NCI-H2107 treated with DMSO at 0.1 percent for 48 hours (cell line): ENCODE measurements around the gene TTC34.

Source experiments
- DNase-seq: peaks from one replicate; lab custom pipeline; 2025; ENCODE audit not compliant: unreplicated experiment; lab: John Stamatoyannopoulos, UW

Gene TTC34

GRCh38 chr1:2814511-2815075, 13.1 kb upstream of the TTC34 start:
- no peak for DNase-seq

- no peak for DNase-seq
Observed at GRCh38 chr1:2812939-2813653, 11.6 kb upstream of the TTC34 start.

- DNase-seq = no peak
Observed at GRCh38 chr1:2812136-2812535, 10.6 kb upstream of the TTC34 start.

DNA sequence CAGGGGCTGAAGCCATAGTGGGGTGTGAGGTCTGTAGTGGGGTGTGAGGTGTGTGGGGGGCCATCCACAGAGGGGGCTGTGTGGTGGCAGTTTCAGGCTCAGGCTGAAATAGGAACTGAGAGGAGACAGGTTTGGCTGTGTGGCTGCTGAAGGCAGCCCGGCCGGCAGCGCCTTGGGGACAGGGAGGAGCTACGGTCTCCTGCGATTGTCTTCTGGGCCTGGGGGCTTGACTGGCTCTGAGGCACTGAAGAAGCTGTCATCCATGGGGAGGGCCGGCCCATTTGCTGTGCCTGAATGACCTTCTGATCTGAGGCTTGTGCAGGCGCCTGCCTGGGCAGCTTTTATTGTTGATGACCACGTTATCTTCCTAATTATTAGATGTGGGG, 10.0 kb upstream of the TTC34 start:
- DNase-seq = no peak

GRCh38 chr1:2810899-2811532, 9.5 kb upstream of the TTC34 start:
- no peak for DNase-seq

- no peak for DNase-seq
Observed at GRCh38 chr1:2810281-2810680, 8.8 kb upstream of the TTC34 start.

DNA sequence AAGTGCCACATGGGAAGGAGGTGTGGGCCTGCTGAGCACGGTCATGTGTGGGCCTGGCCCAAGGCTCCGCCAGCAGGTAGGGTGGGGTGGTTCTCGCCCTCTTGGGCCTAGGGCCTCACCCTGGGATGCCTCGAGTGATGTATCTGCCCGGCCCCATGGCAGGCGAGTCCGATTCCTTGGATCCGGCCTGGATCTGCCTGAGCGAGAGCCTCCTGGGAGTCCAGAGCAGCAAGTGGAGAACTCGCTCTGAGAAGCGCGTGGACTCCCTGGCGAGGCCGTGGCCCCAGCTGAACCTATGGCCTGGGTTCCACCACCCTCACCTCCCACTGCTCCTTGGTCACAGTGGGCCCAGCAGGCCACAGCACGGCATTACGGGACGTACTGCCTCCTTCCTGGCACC, 8.2 kb upstream of the TTC34 start:
- no peak for DNase-seq

DNA sequence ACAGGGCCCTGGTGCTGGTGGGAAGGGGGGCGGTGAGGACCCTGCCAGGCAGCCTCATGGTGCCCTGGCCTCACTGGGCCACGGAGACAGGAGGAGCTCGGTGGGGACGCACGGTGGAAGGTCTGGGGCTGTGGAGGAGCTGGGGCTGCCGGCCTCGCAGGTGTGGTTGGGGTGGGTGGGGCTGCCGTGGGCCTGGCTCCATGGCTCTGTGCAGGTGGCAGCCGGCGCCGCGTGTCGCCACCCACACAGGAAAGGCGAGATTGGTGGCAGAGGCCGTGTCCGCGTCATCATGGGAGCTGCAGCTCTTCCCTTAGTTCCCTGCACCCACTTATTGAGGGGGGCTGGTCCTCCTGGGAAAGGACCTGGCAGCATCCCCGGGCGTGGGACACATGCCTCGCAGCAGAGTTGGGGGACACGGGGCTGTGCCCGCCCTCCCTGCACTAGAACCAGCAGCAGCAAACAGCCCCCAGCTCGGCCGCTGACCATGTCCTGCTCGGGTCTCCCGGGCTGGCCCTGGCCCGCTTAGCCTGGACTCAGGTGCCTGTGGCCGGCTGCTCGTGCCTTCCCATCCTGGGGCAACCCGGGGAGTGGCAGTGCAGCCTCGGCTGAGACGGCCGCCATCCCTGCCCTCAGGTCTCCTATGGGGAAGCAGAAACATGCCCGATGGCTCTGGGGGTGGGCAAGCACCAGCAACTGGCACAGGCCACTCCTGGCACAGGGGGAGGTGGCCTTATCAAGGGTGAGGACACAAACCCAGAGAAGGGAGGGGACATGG, 7.5 kb upstream of the TTC34 start:
- DNase-seq = no peak

- no peak for DNase-seq
Observed at GRCh38 chr1:2808386-2808705, 6.9 kb upstream of the TTC34 start.

DNA sequence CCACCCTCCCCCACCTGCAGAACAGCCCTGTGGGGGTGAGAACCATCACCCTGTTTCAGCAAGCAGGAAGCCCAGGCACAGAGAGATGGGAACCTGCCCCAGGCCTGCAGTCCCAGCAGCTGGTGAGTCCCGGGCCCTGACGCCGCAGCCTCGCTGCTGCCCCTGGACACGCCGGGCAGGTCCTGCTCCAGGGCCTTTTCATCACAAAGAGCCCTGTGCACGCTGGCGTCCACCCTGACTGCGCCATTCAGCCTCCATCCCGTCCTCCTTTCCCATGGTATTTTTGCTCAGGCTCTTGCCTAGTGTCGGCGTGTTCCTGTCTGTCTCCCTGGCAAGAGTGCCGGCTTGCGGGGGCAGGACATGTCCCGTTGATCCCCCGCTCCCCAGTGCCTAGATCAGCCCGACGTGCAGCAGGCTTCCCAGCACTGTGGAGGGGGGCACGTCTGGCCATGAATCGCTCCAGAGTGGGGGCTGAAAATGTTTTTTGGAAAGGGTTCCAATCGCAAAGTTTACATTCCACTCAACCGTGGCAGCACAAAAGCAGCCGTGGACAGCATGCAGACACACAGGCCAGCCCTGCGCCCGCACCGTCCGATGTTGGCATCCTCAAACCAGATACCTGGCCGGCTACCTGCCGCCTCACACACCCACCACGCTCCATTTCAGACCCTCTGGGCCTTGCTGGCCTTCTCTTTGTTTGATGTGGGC, 6.3 kb upstream of the TTC34 start:
- no peak for DNase-seq

GRCh38 chr1:2807036-2807435, 5.5 kb upstream of the TTC34 start:
- DNase-seq = no peak

DNA sequence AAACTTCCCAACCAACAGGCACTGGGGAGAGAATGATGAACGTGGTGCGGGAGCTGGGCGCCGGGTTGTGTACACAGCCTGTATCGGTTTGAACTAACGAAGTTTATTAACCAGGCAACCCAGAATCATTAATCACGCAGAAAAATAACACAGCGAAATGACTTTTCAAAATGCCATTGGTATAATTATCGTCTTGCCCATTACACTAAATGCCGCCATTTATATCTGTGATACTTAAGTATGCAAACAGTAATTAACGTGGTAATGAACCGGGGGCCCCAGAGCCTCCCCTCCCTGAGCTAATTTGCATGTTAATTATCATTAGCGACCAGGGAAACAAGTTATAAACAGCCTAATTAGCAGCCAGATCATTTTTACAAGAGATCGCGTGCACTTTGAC, 5.1 kb upstream of the TTC34 start:
- no peak for DNase-seq

DNA sequence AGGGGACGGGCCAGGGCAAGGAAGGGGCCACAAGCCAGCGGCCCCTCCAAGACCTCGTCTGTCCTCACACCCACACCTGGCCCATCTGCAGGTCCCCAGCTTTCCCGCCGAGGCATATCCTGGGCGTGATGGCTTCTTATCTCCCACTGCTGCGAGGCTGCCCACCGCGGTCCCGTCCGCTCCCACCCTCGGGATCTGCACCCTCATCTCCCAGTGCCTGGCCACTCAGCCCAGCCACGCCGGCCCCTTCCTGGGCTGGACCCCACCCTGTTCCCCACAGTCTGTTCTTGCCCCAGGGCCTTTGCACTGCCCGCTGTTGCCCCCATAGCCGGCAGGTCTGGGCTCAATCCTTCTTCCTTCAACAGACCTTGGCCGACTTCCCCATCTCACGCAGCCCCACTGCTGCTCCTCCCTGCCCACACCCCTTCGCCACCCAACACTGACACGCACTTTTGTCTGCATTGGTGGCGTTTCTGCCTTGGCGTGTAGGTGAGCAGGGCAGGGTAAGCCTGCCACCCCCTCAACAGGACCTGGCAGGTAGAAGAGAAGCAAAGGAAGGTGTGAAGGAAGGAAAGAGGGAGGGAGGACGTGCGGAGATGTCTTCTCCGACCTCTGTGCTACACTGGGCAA, 4.4 kb upstream of the TTC34 start:
- no peak for DNase-seq

- no peak for DNase-seq
Observed at GRCh38 chr1:2804628-2805351, 3.3 kb upstream of the TTC34 start.

- DNase-seq = no peak
Observed at GRCh38 chr1:2803931-2804627, 2.6 kb upstream of the TTC34 start.

DNA sequence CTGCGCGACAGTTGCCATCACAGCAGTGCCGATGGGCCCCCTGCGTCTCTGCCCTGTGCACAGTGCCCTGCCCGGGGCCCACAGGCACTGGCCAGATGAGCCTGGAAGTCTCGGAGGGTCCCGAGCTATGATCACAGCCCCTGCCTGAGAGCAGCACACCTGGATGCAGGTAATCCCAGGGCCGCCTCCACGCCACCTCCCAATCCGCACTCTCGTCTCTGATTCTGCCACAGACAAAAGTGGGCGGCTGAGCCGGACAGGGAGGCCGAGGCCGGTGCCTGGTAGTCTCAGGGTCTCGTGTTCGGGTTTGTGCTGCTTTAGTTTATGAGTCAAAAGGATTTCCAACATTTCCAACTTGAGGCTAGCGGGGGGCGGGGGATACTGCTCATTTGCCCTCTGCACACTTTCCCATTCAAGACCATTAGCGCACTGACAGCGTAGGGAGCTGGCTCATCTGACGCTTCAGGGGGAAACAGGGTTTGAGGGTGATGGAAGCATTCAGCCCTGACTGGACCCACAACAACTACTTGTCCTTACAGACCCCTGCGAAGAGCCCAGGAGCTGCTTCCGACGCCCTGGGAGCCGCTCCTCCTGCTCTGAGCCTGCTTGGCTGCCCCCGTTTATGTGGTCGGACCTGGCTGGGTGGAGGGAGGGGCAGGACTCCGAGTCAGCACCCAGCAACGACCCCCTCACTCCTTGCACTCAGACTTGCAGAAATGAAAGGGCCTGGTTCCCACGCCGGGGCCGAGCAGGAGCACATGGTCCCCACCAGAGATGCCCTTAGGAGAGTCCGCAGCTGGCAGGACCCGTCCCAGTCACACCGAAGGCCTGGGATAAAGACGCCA, 1.8 kb upstream of the TTC34 start:
- DNase-seq = no peak

- DNase-seq = no peak
Observed at GRCh38 chr1:2802421-2802961, 998 bp upstream of the TTC34 start.

DNA sequence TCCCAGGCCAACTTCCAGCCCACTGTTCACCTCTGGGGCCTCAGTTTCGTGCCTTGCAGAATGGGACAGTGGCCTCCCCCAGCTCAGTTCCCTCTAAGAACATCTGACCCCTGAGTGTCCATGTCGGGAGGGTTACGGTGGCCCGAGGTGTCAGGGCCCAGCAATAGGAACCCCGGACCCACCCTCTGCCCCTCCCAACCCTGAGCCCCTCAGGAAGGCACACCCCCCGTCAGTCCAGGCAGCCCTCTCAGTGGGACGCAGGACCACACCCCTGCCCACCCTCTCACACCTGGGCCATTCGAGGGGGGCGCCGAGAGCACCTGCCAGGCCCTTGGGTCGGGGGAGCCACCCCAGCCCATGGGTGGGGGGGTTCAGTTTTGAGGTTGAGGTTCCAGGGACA, 447 bp downstream of the TTC34 start:
- DNase-seq = no peak

DNA sequence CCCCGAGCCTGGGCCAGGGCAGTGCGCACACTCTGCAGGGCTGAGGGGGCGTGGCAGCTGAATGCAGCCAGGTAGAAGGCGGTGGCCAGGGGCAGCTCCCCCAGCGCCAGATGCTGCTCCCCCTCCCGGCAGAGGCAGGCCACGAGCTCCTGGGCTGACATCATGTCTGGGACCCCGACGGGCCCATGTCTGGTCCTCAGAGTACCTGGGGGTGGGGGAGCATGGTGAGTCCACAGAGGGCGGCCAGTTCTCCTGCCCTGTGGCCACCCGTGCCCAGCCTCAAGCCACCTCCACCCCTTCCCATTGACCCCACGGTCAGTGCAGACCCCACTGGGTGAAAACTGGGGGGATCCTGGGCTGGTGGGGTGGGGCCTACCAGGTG, 838 bp downstream of the TTC34 start:
- no peak for DNase-seq
